Stimulated activated naive CD4-positive, alpha-beta T cell (primary cell): ENCODE measurements around the gene COIL.

Experiments
- DNase-seq, 6 experiments: peaks; one replicate each; lab custom pipeline; 2025; lab: John Stamatoyannopoulos, UW

COIL gene

GRCh38 chr17:56935461-56935860, 25.4 kb downstream of the COIL start:
- DNase-seq = no peak

DNA sequence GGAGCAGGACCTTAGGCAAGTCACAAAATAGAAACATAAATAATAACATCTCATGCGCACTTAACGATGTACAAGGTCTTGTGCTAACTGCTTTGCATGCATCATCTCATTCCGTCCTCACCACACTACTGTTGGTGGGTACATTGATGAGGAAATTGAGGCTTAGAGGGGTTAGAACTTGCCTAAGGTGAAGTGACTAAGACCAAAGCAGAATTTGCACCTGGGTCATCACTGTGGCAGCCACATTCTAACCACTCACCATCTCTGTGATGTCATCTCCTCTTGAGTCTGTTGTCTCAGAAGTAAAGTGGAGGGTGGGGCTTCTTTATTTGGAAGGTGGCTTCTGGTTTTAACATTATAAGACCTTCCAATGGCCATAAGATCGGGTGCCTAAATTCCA, 26.6 kb downstream of the COIL start:
- DNase-seq = no peak

GRCh38 chr17:56933868-56934267, 27.0 kb downstream of the COIL start:
- no peak for DNase-seq

DNA sequence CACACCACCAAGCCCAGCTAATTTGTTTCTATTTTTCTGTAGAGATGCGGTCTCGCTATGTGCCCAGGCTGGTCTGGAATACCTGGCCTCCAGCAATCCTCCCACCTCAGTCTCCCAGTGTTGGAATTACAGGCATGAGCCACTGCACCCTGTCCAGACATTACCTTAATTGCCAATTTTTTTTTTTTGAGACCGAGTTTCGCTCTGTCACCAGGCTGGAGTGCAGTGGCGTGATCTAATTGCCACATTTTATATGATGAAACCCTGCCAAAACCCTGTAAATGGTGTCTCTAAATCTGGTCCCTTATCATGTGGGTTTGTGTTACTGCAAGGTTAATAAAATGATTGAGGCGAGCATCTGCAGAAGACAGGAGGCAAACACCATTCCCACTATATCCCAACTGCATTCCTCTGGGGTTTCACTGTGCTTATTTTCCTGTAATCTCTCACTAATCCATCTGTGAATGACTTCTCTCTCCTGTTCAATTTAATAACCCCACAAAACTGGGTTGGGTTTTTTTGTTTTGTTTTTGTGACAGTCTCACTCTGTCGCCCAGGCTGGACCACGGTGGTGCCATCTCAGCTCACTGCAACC, 27.6 kb downstream of the COIL start:
- DNase-seq = no peak

DNA sequence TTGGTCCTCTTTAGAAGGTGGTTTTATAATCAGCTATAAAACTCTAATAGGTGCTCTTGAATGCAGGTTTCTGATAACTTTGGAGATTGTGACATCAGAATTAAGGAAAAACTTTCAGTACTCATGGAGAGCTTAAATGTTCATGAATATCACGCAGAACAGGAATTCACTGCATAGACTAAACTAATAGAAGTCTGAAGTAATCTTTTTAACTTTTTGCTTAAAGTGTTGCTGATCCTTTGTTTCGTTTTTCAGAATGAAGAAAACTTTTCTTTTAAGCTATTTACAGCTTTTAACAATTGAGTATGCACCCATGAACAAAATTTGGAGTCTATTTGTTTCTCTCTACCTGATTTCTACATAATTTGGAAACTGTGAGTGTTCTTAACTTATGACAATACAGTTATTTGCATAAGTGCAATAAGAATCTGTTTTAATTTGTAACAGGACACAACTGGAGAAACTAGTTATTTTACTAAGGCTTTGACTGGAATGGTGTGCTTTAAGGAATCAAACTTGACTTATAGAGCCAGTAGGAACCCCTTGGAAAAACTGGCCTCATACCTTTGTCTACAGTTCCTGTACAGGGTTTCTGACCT, 30.0 kb downstream of the COIL start:
- DNase-seq = no peak

DNA sequence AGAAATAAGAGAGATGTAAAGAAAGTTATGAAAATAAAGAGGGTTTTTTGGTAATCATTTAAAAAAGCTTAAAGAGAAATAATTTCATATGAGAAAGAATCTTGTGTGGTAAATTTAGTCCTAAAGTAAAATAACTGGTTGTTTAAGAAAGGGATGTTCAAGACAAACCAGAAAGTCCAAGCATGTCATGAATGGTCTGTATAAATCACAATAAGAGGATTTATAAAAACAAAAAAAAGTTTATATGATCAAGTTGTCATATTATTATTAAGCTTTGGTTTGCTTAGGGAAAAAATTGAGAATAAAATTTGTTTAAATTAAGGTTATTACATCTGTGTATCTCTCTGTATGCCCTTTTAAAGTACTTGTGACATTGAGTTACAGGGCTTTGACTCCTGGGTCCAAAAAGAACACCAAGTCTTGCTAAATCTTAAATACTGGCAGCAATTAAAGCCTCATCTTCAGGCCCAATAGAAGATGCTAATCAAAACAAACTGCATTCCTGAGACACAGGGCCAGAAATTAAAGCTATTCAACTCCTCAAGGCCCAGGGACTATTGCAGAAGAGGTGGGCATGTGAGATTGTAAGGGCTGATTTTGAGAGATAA, 31.4 kb downstream of the COIL start:
- no peak for DNase-seq

DNA sequence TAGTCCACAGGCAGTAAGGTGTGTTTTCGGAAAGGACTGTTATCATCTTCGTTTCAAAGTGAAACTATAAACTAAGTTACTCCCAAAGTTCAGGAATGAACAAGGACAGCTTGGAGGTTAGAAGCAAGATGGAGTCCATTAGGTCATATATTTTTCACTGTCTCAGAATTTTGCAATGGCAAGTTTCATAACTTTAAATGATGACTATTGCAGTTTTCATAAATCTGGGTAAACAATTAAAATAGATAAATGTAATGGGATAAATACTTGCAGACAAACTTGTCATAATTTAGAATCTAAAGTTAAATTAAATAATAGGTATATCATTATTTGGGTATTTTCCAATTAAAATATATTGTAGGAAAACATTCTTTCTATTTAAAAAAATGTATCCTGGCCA, 32.3 kb downstream of the COIL start:
- no peak for DNase-seq

- DNase-seq = no peak
These were observed 34.1 kb downstream of the COIL start for GRCh38 chr17:56926704-56927103.

GRCh38 chr17:56926270-56926669, 34.6 kb downstream of the COIL start:
- no peak for DNase-seq

GRCh38 chr17:56925088-56925487, 35.8 kb downstream of the COIL start:
- DNase-seq = no peak

DNA sequence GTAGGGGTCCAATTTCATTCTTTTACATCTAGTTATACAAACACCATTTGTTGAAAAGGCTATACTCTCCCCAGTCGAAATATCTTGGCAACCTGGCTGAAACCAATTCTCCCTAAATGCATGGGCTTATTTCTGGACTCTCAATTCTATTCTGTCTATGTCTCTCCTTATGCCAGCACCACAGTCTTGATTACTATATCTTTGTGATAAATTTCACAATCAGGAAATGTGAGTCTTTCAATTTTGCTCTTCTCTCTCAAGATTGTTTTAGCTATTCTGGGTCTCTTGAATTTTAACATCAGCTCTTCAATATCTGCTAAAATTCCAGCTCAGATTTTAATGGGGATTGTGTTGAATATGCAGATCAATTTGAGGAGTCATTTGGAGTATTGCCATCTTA, 41.1 kb downstream of the COIL start:
- DNase-seq = no peak

- no peak for DNase-seq
These were observed 41.9 kb downstream of the COIL start for GRCh38 chr17:56918916-56919315.

- no peak for DNase-seq
These were observed 43.1 kb downstream of the COIL start for GRCh38 chr17:56917559-56918296.

- DNase-seq = no peak
These were observed 46.1 kb downstream of the COIL start for GRCh38 chr17:56914581-56915273.

- peak; percentile 75 to 90 (median 84) for DNase-seq
These were observed 46.8 kb downstream of the COIL start, which contains the start of gene TRIM25 for GRCh38 chr17:56913867-56914580. TSS of gene TRIM25 (minus strand) at chr17:56914049. CDS start at chr17:56913988, 61 bp downstream.

DNA sequence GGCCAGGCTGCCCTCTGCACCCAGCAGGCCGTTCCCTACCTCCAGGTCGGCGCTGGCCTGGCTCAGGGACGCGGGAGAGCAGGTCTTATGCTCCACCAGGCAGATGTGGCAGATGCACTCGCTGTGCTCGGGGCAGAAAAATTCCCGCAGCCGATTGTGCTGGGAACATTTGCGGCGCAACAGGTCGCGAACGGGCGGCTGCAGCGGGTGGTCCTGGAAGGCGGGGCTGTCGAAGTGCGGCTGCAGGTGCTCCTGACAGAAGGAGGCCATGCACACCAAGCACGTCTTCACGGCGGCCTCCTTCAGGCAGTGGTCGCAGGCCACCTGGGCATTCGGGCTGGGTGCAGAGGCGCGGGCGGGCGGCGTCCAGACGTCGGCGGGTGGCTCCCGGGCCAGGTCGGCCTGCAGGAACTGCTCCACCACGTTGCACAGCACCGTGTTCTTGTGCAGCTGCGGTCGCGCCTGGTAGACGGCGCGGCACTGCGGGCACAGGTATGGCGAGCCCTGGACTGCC, 47.4 kb downstream of the COIL start:
- no peak for DNase-seq

DNA sequence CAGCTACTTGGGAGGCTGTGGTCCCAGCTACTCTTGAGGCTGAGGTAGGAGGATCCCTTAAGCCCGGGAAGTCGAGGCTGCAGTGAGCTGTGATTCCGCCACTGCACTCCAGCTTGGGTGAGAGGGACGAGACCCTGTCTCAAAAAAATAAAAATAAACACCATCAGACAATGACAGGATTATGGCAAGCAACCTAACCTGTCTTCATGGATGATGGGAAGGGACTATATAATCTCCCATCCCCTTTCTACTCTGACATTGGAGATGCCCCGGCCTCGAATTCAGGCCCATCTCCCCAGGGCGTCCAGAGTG, 47.9 kb downstream of the COIL start:
- DNase-seq = no peak

DNA sequence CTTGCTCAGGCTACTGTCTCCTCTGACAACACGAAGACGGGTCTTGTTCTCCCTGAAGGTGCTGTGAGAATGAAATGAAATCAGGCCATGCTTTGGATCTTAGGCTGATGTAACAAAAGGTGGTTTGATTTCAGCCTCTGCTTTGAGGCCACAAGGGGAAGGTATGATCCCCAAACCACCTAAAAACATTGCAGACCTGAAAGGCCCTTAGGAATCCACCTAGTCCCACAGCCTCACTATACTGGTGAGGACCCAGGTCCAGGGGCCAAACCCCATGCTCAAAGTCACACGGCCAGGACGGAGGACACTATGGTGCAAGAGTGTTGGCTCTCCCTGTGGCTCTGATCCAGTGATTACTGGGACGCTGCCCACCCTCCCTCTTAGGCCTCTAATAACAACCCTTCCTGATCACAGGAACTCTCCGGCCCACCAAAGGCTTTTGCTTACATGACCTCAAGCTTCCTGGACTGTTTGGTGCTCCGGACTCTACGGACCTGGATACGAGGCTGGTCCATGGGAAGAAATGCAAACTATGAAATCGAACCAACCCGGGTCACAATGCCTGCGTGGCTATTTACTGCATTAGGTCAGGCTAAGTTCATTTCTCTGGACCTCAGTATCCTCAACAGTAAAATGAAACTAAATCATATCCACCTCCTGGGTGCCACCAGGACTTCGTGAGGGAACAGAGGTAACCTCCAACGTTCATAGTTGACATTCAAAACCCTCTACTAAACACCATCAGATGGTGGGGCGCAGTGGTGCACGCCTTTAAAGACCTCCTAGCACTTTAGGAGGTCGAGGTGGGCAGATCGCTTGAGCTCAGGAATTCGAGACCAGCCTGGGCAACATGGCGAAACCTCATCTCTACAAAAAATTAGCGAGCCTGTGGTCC, 48.5 kb downstream of the COIL start:
- DNase-seq = no peak

- no peak for DNase-seq
These were observed 50.2 kb downstream of the COIL start for GRCh38 chr17:56910509-56911235.
